Activated effector memory CD4-positive, alpha-beta T cell treated with anti-CD3 and anti-CD28 coated beads, Interleukin-2, amount 50 U/mL, for 16 hours (primary cell): Measurements from ENCODE around the gene HDAC11.
"Not testable (repeated sequence)": the region's sequence is repeated elsewhere in the genome, so short reads cannot be mapped to it uniquely, and the experiment has no call there.

Experiments
- DNase-seq: peaks from one replicate; pipeline ENCODE4 v3.0.0-alpha.2; 2020

HDAC11 gene

DNA sequence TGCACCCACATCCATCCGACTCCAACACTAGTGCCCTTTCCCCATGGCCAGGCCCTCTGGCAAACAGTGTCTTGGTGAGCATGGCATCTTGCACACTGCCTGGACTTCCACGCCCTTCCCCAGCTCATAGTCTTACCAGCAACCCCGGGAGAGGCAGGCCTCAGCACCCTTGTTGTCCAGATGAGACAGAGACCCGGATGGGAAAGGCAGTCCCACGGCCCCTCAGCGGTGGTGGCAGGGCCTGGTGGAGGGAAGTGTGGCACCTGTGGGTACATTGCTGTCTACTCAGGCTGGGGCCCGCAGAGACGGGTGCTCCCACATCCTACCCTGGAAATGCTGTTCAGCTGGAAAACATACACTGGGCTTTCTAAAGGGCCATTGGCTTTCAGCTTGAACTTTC, 28.4 kb downstream of the HDAC11 start:
- no peak for DNase-seq

GRCh38 chr3:13509059-13509815, 29.1 kb downstream of the HDAC11 start:
- no peak for DNase-seq

DNA sequence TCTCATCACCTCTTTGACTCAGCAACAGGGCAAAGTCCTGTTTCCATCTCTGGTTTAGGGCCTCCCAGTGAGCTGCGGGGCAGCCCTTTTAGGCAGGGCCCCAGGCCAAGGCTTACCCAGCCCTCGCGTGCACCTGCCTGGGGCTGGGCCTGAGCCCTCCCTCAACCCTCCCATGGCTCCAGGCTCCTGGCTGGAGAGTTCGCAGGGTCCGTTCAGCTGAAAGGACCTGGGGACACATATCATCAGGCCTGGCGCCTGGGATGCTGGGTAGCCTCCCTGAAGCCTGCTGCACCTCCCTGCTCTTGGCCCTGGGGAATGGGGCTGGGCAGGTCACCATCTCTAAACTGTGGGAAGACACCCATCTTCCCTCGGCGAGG, 29.7 kb downstream of the HDAC11 start:
- DNase-seq: no peak

GRCh38 chr3:13512451-13512850, 32.3 kb downstream of the HDAC11 start:
- no peak for DNase-seq

- no peak for DNase-seq
Measured at GRCh38 chr3:13513051-13513912, 33.2 kb downstream of the HDAC11 start.

- no peak for DNase-seq
Measured at GRCh38 chr3:13513913-13514517, 33.9 kb downstream of the HDAC11 start.

DNA sequence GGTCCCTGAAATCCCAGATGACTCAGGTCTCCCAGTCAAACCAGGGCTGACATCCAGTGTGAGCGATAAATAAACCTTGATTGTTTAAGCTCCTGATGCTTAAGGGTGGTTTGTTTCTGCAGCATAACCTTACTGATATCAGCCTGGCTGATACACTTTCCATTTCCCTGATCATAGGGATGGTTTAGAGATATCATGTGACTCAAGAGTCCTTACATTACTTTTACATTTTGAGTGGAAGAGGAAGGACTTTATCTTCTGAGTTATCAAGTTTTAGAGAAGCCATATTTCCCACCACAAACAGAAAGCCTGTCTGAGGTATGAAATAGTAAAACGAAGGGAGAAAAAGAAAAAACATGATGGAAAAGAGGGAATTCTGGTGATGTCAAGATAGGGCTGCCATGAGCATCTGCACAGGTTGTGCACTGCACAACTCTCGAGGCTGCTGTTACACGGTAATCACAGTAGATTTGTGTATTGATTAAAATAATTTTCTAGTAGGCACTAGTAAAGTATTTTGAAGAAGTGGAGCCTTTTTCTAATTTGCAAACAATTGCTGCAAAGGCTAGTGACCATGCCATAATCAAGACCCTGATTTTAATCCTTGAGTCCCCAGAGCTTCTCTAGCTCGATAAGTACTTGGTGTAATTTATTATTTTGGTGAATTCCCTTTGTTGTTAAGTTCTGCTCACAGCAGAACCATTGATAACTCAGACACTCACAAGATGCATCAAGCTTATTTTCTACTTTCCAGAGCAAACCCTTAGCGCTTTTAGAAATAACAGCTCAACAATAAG, 34.7 kb downstream of the HDAC11 start:
- no peak for DNase-seq

- DNase-seq: no peak
Measured at GRCh38 chr3:13515786-13516759, 36.0 kb downstream of the HDAC11 start.

GRCh38 chr3:13516760-13517135, 36.6 kb downstream of the HDAC11 start:
- DNase-seq: no peak

- DNase-seq: no peak
Measured at GRCh38 chr3:13517253-13517977, 37.3 kb downstream of the HDAC11 start.

GRCh38 chr3:13518516-13518953, 38.4 kb downstream of the HDAC11 start:
- no peak for DNase-seq

GRCh38 chr3:13519006-13519791, 39.1 kb downstream of the HDAC11 start:
- DNase-seq: no peak

GRCh38 chr3:13520326-13520880, 40.3 kb downstream of the HDAC11 start:
- DNase-seq: no peak

GRCh38 chr3:13521309-13521708, 41.2 kb downstream of the HDAC11 start:
- DNase-seq: no peak

DNA sequence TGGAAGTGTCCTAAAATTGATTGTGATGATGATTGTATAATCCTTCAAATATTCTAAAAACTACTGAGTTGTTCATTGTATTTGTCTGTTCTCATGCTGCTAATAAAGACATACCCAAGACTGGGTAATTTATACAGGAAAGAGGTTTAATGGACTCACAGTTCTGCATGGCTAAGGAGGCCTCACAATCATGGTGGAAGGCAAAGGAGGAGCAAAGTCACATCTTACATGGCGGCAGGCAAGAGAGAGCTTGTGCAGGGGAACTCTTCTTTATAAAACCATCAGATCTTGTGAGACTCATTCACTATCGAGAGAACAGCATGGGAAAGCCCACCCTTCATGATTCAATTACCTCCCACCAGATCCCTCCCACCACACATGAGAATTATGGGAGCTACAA, 41.6 kb downstream of the HDAC11 start:
- not testable (repeated sequence) for DNase-seq

GRCh38 chr3:13522236-13522635, 42.1 kb downstream of the HDAC11 start:
- no peak for DNase-seq

- DNase-seq: no peak
Measured at GRCh38 chr3:13524979-13525669, 45.0 kb downstream of the HDAC11 start.

DNA sequence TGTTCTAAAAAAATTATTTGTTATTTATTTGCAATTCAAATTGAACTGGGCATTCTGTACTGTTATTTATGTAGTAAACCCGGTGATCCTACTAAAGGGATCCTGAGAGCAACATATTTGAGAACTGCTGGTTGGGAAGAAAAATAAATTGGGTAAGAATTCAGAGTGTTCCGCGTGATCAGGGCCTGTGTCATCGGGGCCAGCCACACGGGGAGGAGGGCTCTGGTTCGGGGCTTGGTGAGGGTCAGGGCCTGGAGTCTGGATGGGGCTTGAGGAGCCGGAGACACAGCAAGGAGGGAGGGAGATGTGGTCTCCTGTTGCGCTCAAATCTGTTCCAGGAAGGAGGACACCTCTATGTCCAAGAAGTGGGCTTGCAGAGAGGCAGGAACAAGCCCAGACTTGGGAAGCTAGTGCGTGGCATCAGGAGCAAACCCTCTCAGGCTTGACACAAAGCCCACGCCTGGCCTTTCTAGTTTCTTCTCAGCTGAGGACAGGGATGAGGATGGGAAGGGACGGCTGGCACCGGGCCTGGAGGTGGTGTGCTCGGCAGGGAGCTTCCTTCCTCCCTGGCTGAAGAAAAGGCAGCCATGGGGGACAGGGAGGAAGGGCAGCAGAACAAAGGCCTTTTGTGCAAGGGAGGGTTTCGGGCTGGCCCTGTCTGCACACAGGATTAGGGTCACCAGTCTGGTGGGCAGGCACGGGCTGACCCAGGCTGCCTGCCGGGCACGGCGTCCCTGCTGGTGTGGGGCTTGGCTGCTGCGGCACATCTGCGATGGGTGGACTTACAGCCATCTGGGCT, 45.9 kb downstream of the HDAC11 start:
- no peak for DNase-seq
